ENCODE results near the gene DDN.

The DDN gene

DNA sequence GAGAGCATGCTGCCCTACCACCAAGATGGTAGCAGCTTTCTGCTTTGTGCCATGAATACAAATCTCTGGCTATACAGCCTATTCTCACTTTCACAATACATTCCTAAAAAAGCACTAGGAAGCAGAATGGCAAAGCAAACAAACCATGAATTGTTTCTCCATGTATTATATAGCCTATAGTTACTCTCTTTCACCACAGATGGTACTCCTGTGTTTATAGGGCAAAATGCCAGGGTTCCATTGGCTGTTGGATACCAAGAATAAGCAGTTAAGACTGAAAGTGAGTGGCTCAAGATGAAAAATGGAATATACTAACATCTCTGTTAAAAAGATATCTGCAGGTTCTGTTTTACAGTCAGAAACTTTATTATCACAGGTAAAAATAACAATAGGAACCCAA, 53.0 kb downstream of the DDN start:
- TF ChIP-seq, protein P1, sequence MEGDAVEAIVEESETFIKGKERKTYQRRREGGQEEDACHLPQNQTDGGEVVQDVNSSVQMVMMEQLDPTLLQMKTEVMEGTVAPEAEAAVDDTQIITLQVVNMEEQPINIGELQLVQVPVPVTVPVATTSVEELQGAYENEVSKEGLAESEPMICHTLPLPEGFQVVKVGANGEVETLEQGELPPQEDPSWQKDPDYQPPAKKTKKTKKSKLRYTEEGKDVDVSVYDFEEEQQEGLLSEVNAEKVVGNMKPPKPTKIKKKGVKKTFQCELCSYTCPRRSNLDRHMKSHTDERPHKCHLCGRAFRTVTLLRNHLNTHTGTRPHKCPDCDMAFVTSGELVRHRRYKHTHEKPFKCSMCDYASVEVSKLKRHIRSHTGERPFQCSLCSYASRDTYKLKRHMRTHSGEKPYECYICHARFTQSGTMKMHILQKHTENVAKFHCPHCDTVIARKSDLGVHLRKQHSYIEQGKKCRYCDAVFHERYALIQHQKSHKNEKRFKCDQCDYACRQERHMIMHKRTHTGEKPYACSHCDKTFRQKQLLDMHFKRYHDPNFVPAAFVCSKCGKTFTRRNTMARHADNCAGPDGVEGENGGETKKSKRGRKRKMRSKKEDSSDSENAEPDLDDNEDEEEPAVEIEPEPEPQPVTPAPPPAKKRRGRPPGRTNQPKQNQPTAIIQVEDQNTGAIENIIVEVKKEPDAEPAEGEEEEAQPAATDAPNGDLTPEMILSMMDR (IDR thresholded peaks at IDR 0.05; ENCODE audit: insufficient read depth, low read depth, low read length, missing control alignments), result no peak
- no peak overlapping the region for H3K4me3 ChIP-seq (ENCODE audit: low read depth, low read length)
- DNase-seq (ENCODE audit: low read depth), result no peak
